Measurements from ENCODE around the gene NAPSA. TPM values are rescaled to one million over a fixed set of nuclear protein-coding genes. Genes with fewer than 3 reads are reported as not detected.

NAPSA gene
- total RNA-seq, 4 donors from 2014 or later: 1.7 to 3.7 (median 3.5) TPM; not detected in 1

- no peaks in the 10 kb centered on the region for H3K27me3 ChIP-seq
- DNase-seq (ENCODE audit: low spot score in 2 of 2): no peak
- TF ChIP-seq EP300 (IDR thresholded peaks at IDR 0.05): no peak
- TF ChIP-seq, protein P1, sequence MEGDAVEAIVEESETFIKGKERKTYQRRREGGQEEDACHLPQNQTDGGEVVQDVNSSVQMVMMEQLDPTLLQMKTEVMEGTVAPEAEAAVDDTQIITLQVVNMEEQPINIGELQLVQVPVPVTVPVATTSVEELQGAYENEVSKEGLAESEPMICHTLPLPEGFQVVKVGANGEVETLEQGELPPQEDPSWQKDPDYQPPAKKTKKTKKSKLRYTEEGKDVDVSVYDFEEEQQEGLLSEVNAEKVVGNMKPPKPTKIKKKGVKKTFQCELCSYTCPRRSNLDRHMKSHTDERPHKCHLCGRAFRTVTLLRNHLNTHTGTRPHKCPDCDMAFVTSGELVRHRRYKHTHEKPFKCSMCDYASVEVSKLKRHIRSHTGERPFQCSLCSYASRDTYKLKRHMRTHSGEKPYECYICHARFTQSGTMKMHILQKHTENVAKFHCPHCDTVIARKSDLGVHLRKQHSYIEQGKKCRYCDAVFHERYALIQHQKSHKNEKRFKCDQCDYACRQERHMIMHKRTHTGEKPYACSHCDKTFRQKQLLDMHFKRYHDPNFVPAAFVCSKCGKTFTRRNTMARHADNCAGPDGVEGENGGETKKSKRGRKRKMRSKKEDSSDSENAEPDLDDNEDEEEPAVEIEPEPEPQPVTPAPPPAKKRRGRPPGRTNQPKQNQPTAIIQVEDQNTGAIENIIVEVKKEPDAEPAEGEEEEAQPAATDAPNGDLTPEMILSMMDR (IDR thresholded peaks at IDR 0.05): no peak
- TF ChIP-seq POLR2A (IDR thresholded peaks at IDR 0.05): no peak
- no peak for TF ChIP-seq POLR2AphosphoS5 (IDR thresholded peaks at IDR 0.05)
- H3K4me3 ChIP-seq: no peak overlapping the region
- H3K9me3 ChIP-seq: no peaks in the 10 kb centered on the region
- 84% methylated on average over 7 of the region's 7 CpGs for WGBS
- peaks cover 13% of the 10 kb centered on the region for H3K4me1 ChIP-seq
- no peak overlapping the region for H3K27ac ChIP-seq
- H3K36me3 ChIP-seq: no peaks in the 10 kb centered on the region
Measured at GRCh38 chr19:50362030-50362412, 3.4 kb downstream of the NAPSA start.

GRCh38 chr19:50361290-50362029 lies 4.0 kb downstream of the NAPSA start:
- no peak for DNase-seq (ENCODE audit: low spot score in 2 of 2)
- peaks cover 15% of the 10 kb centered on the region for H3K4me1 ChIP-seq
- TF ChIP-seq EP300 (IDR thresholded peaks at IDR 0.05) (no peak), POLR2A (IDR thresholded peaks at IDR 0.05) (no peak), POLR2AphosphoS5 (IDR thresholded peaks at IDR 0.05) (no peak)
- TF ChIP-seq, protein P1 (IDR thresholded peaks at IDR 0.05): no peak
- H3K9me3 ChIP-seq: no peaks in the 10 kb centered on the region
- 91% methylated on average over 7 of the region's 7 CpGs for WGBS
- H3K36me3 ChIP-seq: no peaks in the 10 kb centered on the region
- no peaks in the 10 kb centered on the region for H3K27me3 ChIP-seq
- H3K27ac ChIP-seq: no peak overlapping the region
- H3K4me3 ChIP-seq: no peak overlapping the region

- no peak overlapping the region for H3K27ac ChIP-seq
- H3K27me3 ChIP-seq: no peaks in the 10 kb centered on the region
- TF ChIP-seq, protein P1 (IDR thresholded peaks at IDR 0.05): no peak
- no peak for TF ChIP-seq POLR2AphosphoS5 (IDR thresholded peaks at IDR 0.05)
- TF ChIP-seq EP300 (IDR thresholded peaks at IDR 0.05): no peak
- no peak for TF ChIP-seq POLR2A (IDR thresholded peaks at IDR 0.05)
- H3K4me1 ChIP-seq: peaks cover 15% of the 10 kb centered on the region
- H3K9me3 ChIP-seq: no peaks in the 10 kb centered on the region
- DNase-seq (ENCODE audit: low spot score in 2 of 2): no peak
- H3K4me3 ChIP-seq: no peak overlapping the region
- H3K36me3 ChIP-seq: no peaks in the 10 kb centered on the region
- 81% methylated on average over 2 of the region's 11 CpGs for WGBS
Measured at GRCh38 chr19:50359328-50359818, 6.1 kb downstream of the NAPSA start.

GRCh38 chr19:50358483-50359327 lies 6.7 kb downstream of the NAPSA start:
- WGBS: 50% methylated on average over 28 of the region's 54 CpGs
- DNase-seq (ENCODE audit: low spot score in 2 of 2): no peak
- Histone ChIP-seq H3K4me1 (peaks cover 15% of the 10 kb centered on the region), H3K36me3 (no peaks in the 10 kb centered on the region), H3K27me3 (no peaks in the 10 kb centered on the region), H3K4me3 (peak overlapping the region; percentile 45), H3K9me3 (no peaks in the 10 kb centered on the region), H3K27ac (no peak overlapping the region)
- TF ChIP-seq, protein P1 (IDR thresholded peaks at IDR 0.05): no peak
- peak in 1 of 2 donors; percentile 31 for TF ChIP-seq POLR2A (IDR thresholded peaks at IDR 0.05)

Data from suprapubic skin (tissue), 4 donors.